ENCODE results near the gene CCN6. TPM values are rescaled to one million over a fixed set of nuclear protein-coding genes. Genes with fewer than 3 reads are reported as not detected.
"Not testable (repeated sequence)": the region's sequence is repeated elsewhere in the genome, so short reads cannot be mapped to it uniquely, and the experiment has no call there.

CCN6 gene
- total and polyA plus RNA-seq, 2 donors (not counting 1 experiment from before 2014, with no cell fraction given), result 0.49 TPM; not detected in 1

GRCh38 chr6:112100561-112100960 lies 46.7 kb downstream of the CCN6 start:
- no peak overlapping the region for H3K4me3 ChIP-seq (replicated peaks in 1 of 4; ENCODE audit: control extremely low read depth in 1 of 4, insufficient read depth in 1 of 4, low read depth in 3 of 4, low read length in 4 of 4)
- H3K4me2 ChIP-seq (ENCODE audit: extremely low read depth, insufficient read depth, low read length), result no peak overlapping the region
- H3K79me2 ChIP-seq (ENCODE audit: control insufficient read depth, insufficient read depth, low read length), result no peaks in the 10 kb centered on the region
- no peaks in the 10 kb centered on the region for H3K27me3 ChIP-seq (ENCODE audit: control insufficient read depth, insufficient read depth, low read length)
- H3K27ac ChIP-seq (ENCODE audit: insufficient read depth, low read length), result no peak overlapping the region
- H2AFZ ChIP-seq (ENCODE audit: low read length), result no peak overlapping the region
- no peaks in the 10 kb centered on the region for H4K20me1 ChIP-seq (ENCODE audit: control insufficient read depth, extremely low read depth, insufficient read depth, low read length)
- H3K9me3 ChIP-seq (ENCODE audit: control insufficient read depth, insufficient read depth, low read depth, low read length), result no peaks in the 10 kb centered on the region
- no peak overlapping the region for H3K9ac ChIP-seq (ENCODE audit: insufficient read depth, low read length)
- H3K4me1 ChIP-seq (ENCODE audit: control insufficient read depth, extremely low read depth, insufficient read depth, low read length), result no peaks in the 10 kb centered on the region
- TF ChIP-seq CTCF (conservative IDR thresholded peaks at IDR 0.05 in 1 of 2, IDR thresholded peaks at IDR 0.05 in 1 of 2; ENCODE audit: low read depth in 1 of 2, low read length in 2 of 2) (no peak), EZH2 (IDR thresholded peaks at IDR 0.05; ENCODE audit: low read length, missing control alignments) (no peak)
- DNase-seq (ENCODE audit: low read depth in 2 of 2), result no peak
- H3K36me3 ChIP-seq (ENCODE audit: control insufficient read depth, insufficient read depth, low read length), result no peaks in the 10 kb centered on the region

GRCh38 chr6:112106026-112106425 lies 52.1 kb downstream of the CCN6 start:
- not testable (repeated sequence) for H3K27ac ChIP-seq (ENCODE audit: insufficient read depth, low read length); H3K79me2 ChIP-seq (ENCODE audit: control insufficient read depth, insufficient read depth, low read length); H3K4me2 ChIP-seq (ENCODE audit: extremely low read depth, insufficient read depth, low read length); H3K9ac ChIP-seq (ENCODE audit: insufficient read depth, low read length); H3K9me3 ChIP-seq (ENCODE audit: control insufficient read depth, insufficient read depth, low read depth, low read length); H4K20me1 ChIP-seq (ENCODE audit: control insufficient read depth, extremely low read depth, insufficient read depth, low read length); H2AFZ ChIP-seq (ENCODE audit: low read length); DNase-seq (ENCODE audit: low read depth in 2 of 2); H3K4me3 ChIP-seq (replicated peaks in 1 of 4; ENCODE audit: control extremely low read depth in 1 of 4, insufficient read depth in 1 of 4, low read depth in 3 of 4, low read length in 4 of 4); H3K27me3 ChIP-seq (ENCODE audit: control insufficient read depth, insufficient read depth, low read length); H3K4me1 ChIP-seq (ENCODE audit: control insufficient read depth, extremely low read depth, insufficient read depth, low read length)
- H3K36me3 ChIP-seq (ENCODE audit: control insufficient read depth, insufficient read depth, low read length), result peaks cover 17% of the 10 kb centered on the region

GRCh38 chr6:112106562-112106961 lies 52.7 kb downstream of the CCN6 start:
- Histone ChIP-seq H3K4me1 (ENCODE audit: control insufficient read depth, extremely low read depth, insufficient read depth, low read length) (no peaks in the 10 kb centered on the region), H3K4me3 (replicated peaks in 1 of 4; ENCODE audit: control extremely low read depth in 1 of 4, insufficient read depth in 1 of 4, low read depth in 3 of 4, low read length in 4 of 4) (no peak overlapping the region), H2AFZ (ENCODE audit: low read length) (no peak overlapping the region), H4K20me1 (ENCODE audit: control insufficient read depth, extremely low read depth, insufficient read depth, low read length) (no peaks in the 10 kb centered on the region), H3K4me2 (ENCODE audit: extremely low read depth, insufficient read depth, low read length) (no peak overlapping the region), H3K36me3 (ENCODE audit: control insufficient read depth, insufficient read depth, low read length) (peaks cover 17% of the 10 kb centered on the region), H3K9ac (ENCODE audit: insufficient read depth, low read length) (no peak overlapping the region), H3K9me3 (ENCODE audit: control insufficient read depth, insufficient read depth, low read depth, low read length) (no peaks in the 10 kb centered on the region), H3K79me2 (ENCODE audit: control insufficient read depth, insufficient read depth, low read length) (no peaks in the 10 kb centered on the region), H3K27ac (ENCODE audit: insufficient read depth, low read length) (no peak overlapping the region), H3K27me3 (ENCODE audit: control insufficient read depth, insufficient read depth, low read length) (no peaks in the 10 kb centered on the region)
- DNase-seq (ENCODE audit: low read depth in 2 of 2), result no peak
- TF ChIP-seq EZH2 (IDR thresholded peaks at IDR 0.05; ENCODE audit: low read length, missing control alignments) (no peak), CTCF (conservative IDR thresholded peaks at IDR 0.05 in 1 of 2, IDR thresholded peaks at IDR 0.05 in 1 of 2; ENCODE audit: low read depth in 1 of 2, low read length in 2 of 2) (no peak)
